Measurements from ENCODE around the gene MEX3D.
"Not testable (repeated sequence)": the region's sequence is repeated elsewhere in the genome, so short reads cannot be mapped to it uniquely, and the experiment has no call there.

MEX3D gene

GRCh38 chr19:1571358-1571757 is 3.2 kb upstream of the MEX3D start:
- DNase-seq (ENCODE audit: low spot score): no peak

- DNase-seq (ENCODE audit: low spot score): no peak
Measured at GRCh38 chr19:1570836-1571235, 2.7 kb upstream of the MEX3D start.

GRCh38 chr19:1569997-1570396 is 1.9 kb upstream of the MEX3D start:
- no peak for DNase-seq (ENCODE audit: low spot score)

- DNase-seq (ENCODE audit: low spot score): no peak
Measured at GRCh38 chr19:1567848-1568227, 287 bp downstream of the MEX3D start.

GRCh38 chr19:1567116-1567847 is 843 bp downstream of the MEX3D start:
- DNase-seq (ENCODE audit: low spot score): no peak

- DNase-seq (ENCODE audit: low spot score): no peak
Measured at GRCh38 chr19:1566392-1567115, 1.6 kb downstream of the MEX3D start.

GRCh38 chr19:1563251-1563650 is 4.9 kb downstream of the MEX3D start:
- DNase-seq (ENCODE audit: low spot score): no peak

GRCh38 chr19:1561236-1561842 is 6.8 kb downstream of the MEX3D start:
- no peak for DNase-seq (ENCODE audit: low spot score)

- no peak for DNase-seq (ENCODE audit: low spot score)
Measured at GRCh38 chr19:1560286-1560882, 7.7 kb downstream of the MEX3D start.

- DNase-seq (ENCODE audit: low spot score): no peak
Measured at GRCh38 chr19:1558552-1558951, 9.6 kb downstream of the MEX3D start.

- no peak for DNase-seq (ENCODE audit: low spot score)
Measured at GRCh38 chr19:1556390-1557070, 11.6 kb downstream of the MEX3D start.

GRCh38 chr19:1555487-1556389 is 12.4 kb downstream of the MEX3D start:
- no peak for DNase-seq (ENCODE audit: low spot score)

- no peak for DNase-seq (ENCODE audit: low spot score)
Measured at GRCh38 chr19:1554968-1555367, 13.2 kb downstream of the MEX3D start.

- no peak for DNase-seq (ENCODE audit: low spot score)
Measured at GRCh38 chr19:1553415-1553814, 14.7 kb downstream of the MEX3D start.

- DNase-seq (ENCODE audit: low spot score): no peak
Measured at GRCh38 chr19:1551068-1552040, 16.8 kb downstream of the MEX3D start.

GRCh38 chr19:1549332-1549945 is 18.7 kb downstream of the MEX3D start:
- DNase-seq (ENCODE audit: low spot score): no peak

- no peak for DNase-seq (ENCODE audit: low spot score)
Measured at GRCh38 chr19:1540365-1540925, 27.7 kb downstream of the MEX3D start.

GRCh38 chr19:1539749-1540148 is 28.4 kb downstream of the MEX3D start:
- DNase-seq (ENCODE audit: low spot score): not testable (repeated sequence)

- DNase-seq (ENCODE audit: low spot score): no peak
Measured at GRCh38 chr19:1538978-1539377, 29.1 kb downstream of the MEX3D start.
